LoVo (cell line): ENCODE data around the gene BLID.

Experiments used
- DNase-seq: peaks from one replicate; pipeline ENCODE4 v3.0.0-alpha.2; 2016; ENCODE audit warnings: low spot score

The BLID gene

GRCh38 chr11:122104341-122104740, 11.7 kb downstream of the BLID start:
- no peak for DNase-seq

- no peak for DNase-seq
Measured at GRCh38 chr11:122103726-122104125, 12.3 kb downstream of the BLID start.

- DNase-seq: no peak
Measured at GRCh38 chr11:122103321-122103720, 12.7 kb downstream of the BLID start.

- DNase-seq: no peak
Measured at GRCh38 chr11:122102426-122102825, 13.6 kb downstream of the BLID start.

DNA sequence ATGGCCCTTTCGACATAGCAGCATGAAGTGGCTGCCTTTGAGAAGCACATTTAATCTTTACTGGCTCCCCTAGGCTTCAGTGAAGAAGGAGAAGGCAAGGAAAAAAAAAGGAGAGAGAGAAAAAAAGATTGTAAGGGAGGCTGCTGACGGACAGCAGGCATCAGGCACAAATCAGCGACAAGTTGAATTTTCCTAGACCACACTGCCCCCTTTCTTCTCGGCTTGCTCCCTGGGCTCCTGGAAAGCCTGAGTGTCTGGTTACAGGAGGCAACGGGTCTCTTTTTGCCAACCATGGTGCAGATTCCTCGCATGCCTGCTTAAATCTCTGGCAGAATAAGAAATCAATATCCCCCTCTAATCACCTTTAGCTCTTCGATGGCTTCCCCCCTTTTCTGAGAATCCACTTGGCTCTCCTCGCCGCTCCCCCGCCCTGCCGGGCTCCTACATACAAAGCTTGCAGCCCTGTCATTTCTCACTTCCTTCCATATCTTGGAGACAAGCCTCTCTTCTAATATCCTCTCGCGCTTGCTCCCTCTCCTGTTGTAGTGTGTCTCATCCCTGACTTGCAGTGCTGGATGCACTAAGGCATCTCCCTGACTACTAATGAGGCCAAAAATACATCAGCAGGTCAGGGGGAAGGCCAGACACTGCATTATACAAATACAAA, 14.3 kb downstream of the BLID start:
- no peak for DNase-seq

DNA sequence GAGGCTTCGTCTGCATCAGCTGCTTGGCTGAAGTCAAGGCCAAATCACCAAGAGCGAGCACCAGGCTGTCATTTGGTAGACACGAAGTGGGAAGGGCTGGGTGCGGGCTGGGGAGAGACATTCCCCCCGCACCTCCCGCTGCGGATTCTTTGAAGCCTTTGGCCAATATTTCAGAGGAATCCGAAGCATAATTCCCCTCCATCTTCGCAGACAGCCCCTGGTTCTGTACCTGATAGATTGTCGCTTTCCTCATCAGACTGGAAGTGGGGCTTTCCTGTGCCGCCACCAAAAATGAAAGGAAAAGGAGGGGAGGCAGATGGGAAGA, 15.3 kb downstream of the BLID start:
- DNase-seq: no peak

DNA sequence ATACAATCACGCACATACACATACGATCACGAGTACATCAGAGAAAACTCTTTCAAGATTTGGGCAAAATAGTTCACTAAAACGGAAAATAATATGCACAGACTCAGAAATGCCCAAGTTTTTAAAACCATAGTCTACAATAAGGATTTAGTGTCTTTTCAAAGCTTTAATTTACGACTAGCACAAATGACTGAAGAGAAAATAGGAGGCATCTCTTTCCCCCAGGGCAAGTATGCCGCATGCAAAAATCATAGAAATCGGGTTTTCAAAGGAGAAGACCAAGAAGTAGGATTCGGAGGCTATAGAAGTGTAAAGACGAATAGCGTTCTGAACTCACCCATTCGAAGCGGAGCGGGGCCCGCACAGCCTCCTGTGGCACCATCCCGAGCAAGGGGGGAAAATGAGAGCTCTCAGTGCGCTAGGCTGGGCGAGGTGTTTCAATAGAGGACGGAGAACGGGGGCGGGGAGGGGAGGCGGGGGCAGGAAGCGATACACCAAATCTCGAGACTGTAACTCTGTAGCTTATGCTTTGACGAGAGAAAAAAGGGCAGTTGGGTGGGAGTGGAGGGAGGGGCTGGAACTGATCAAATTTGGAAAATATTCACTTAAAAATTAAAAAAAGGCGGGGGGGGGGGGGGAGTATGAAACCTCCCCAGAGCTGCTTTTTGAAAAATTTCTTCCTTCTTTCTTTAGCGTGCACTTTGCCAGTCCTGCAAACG, 15.8 kb downstream of the BLID start:
- no peak for DNase-seq

GRCh38 chr11:122099374-122100036, 16.5 kb downstream of the BLID start:
- DNase-seq: no peak

GRCh38 chr11:122098261-122098980, 17.6 kb downstream of the BLID start:
- no peak for DNase-seq

DNA sequence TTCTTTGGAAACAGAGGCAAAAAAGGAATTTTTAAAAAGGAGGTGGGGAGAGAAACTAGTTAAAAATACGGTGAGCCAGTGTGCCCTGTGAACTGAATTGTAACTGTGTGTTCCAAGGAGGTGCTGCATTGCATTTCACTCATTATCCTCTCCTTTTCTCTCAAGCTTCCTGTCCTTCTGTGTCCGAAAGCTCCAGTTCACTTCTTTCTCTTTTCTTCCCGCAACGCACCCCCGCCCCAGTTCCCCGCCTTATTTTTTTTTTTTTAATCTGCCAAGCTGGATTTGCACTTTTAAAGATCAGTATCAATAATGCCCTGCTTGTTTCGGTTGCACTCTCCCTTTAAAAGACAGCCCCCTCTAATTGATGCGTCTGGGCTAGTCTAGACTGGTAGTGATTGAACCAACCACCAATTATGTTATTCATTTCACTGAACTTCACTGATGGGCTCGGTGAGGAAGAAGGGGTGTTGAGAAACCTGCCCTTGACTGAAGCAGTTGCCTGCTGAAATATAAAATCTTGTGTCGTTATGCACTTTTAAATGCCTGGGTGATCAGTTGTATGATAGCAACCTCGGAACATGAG, 18.5 kb downstream of the BLID start:
- no peak for DNase-seq

- no peak for DNase-seq
Measured at GRCh38 chr11:122096272-122097112, 19.5 kb downstream of the BLID start.

- no peak for DNase-seq
Measured at GRCh38 chr11:122095681-122096262, 20.2 kb downstream of the BLID start.

DNA sequence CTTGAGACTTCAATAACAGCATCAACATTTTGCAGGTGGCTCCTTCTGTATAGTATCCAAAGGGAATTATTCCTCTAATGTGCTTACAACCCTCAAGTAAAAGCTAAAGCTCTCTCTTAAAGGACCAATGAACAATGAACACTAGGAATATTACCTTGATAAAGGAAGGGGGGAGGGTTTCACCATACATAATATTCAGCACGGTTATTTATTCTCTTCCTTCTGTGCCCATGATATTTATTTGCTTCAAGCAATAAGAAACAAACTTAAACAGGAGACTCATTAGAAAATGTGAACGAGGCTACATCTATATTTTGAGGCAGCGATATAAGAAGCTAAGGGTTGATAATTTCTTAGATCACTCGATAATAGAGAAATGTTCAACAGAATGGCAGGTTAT, 21.2 kb downstream of the BLID start:
- DNase-seq: no peak

DNA sequence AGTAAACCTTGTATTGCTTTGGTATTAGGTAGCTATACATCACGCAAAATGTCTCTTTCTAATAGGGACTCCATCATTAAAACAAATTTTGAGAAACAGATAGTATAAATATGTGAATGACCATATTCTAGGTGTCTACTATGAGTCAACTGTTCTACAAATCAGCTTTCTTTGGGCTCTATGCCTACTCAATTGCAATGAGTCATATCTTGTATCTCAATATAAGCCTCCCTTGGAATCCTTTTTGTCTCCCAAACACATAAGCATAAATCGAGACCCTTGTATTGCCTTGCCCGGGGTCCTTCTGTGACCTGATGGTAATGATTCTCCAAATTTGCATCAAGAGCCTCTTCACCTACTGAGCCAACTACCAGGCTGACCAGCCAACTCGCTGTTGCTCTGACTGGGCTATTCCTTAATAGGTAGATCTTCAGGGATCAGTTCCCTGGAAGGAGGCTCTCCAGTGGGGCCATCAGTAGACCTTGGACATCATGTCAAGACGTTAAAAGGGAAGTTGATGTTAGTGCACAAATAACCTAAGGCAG, 22.2 kb downstream of the BLID start:
- DNase-seq: no peak

GRCh38 chr11:122091835-122092234, 24.2 kb downstream of the BLID start:
- no peak for DNase-seq

DNA sequence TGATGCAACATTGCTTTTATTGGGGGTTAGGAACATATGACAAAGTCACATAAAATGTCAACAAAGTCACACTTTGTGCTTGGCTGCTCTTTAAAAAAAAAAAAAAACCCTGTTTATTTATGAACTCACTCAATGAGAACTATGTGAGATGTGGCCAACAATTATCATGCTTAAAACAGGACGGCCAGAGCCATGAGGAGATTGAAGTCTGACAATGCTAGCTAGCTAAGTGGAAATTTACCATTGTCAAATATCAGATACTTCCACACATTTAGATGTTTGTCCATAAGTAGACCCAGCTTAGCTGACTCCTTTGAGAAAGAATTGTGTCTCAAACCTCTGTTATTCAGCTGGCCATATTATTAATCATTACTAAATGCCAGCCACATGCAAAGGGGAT, 26.9 kb downstream of the BLID start:
- DNase-seq: no peak

DNA sequence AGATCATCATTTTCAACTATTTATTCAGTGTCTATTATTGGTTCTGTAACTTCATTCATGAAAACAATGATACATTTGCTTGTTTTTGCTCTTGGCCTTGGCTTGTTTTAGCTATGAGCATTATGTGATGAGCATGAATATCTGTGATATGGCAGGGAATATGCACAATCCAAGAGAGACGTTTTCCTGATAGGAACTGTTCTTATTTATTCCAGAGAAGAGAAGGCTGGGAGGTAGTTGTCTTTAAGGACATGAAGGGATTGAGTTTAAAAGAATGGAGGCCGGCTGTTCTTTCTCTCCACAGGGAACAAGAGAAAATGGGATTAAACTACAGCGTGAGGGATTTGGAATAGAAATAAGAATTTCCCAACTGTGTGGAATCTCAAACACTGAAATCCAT, 30.3 kb downstream of the BLID start:
- no peak for DNase-seq

DNA sequence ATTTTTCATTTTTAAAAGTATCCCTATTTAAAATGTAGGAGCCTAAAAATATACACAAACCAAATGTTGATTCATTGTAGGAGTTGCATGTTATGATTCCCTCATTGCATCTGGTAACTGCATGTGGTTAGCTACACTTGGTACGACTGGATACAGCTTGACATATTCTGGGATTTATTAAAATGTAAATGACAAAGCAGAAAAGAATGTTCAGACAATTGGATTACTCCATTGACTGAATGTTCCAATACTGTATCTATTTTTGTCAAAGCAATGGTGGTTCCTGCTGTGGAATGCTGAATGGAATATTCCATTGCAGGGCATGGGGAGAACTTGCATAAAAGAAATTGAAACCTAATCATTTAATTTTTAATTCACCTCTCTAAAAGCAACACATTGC, 30.8 kb downstream of the BLID start:
- no peak for DNase-seq

DNA sequence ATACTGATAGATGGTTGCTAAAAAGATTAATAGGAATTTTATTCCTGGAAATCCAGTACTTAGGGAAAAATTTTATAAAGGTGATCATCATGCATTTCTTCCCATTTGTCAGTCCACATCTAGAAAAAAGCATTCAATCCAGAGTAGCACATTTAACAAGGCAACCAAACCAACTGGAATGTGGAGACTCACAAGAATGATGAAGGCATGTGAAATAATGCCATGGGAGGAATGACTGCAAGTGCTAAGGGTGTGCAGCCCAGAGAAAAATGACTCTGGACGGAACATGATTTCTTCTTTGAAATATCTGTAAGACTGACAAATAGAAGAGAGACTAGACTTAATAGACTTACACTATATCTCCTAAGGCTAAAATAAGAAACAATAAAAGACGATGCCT, 33.8 kb downstream of the BLID start:
- no peak for DNase-seq

- no peak for DNase-seq
Measured at GRCh38 chr11:122081073-122081472, 34.9 kb downstream of the BLID start.

GRCh38 chr11:122077459-122077858, 38.6 kb downstream of the BLID start:
- DNase-seq: no peak
